ENCODE results near the gene CUL2.
A peak's percentile ranks its signal among the peaks of the same experiment; 100 is the strongest.
"Not testable (repeated sequence)": the region's sequence is repeated elsewhere in the genome, so short reads cannot be mapped to it uniquely, and the experiment has no call there.

CUL2 gene

DNA sequence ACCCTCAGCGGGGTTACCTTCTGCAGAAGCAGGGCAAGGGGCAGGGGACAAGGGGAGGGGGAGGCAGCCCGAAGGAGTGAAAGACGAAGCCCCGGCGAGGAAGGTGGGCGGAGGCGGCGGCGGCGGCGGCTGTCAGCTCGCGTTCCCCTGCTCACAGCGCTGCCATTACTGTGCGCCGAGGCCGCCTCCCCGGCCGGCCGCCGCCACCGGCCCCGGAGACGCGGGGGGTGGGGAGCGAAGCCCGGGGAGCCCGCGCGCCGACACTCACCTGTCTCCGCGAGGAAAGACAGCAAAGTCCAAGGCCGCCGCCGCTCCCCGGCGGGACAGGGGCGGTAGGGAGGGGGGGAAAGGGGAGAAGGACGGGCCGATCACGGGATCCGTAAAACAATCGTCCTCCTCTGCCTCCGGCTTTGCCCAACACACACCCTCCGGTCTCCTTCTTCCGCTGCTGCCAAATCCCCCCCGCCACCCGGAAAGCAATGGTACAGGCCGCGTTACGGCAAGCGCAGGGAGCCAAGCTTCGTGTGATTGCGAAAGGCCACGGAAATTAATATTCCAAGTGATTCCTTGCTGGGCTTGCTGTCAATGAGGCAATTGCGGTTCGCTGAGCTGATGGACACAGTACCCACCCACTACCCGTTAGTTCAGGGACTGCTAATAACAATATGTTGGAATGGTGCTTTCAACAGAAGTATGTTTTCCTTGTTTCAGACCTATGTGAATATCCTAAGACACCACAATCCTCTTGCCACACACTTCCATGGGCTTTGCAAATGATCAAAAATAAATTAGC, at the start of gene CUL2:
TSS of gene CUL2 (minus strand) at position 180 of the 793 bp plus-strand sequence. CDS start 19,024 bp downstream, outside the sequence.
- peak; percentile 46 for DNase-seq

DNA sequence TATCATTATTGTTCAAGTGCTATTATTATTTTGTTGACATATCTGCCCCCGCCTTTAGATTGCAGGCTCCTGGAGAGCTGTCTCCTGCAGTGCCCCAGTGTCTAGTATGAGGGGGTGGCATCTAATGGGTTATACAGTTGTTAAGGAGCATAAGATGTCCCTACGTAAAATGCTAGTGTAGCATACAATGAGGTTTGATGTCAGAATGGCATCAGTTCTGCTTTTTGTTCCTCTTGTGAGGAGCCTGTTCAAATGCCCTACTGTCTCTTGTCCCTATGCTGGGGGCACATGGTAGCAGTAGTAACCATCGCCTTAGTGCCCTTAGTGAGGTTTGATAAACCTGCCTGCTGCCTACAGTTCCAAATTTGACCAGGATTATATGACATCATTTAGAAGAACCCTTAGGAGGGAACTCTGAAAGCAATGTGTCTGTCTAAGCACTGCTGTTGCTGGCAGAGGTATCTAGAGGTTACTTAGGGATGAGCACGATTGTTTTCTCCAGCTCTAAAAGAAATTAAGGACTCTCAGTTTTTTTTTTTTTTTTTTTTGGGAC, 46.2 kb upstream of the CUL2 start:
- DNase-seq = no peak

DNA sequence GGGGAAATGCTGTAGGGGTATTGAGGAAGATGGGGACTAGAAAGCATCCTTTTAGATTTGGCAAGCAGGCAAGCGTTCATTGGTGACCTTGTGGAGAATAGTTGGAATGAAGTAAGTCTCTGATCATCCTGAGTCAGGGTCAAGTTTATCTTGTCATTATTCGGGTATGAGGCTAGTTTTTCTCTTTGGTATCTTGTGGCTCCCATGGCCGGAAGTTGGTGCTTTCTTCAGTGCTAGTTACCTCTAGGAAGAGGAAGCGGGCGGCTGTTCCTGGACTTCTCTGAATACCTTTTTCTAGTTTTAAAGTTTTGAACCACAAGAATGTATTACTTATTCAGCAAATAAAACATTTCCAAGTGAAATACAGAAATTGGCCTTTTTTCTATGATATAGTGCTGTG, 45.7 kb upstream of the CUL2 start:
- DNase-seq = no peak

DNA sequence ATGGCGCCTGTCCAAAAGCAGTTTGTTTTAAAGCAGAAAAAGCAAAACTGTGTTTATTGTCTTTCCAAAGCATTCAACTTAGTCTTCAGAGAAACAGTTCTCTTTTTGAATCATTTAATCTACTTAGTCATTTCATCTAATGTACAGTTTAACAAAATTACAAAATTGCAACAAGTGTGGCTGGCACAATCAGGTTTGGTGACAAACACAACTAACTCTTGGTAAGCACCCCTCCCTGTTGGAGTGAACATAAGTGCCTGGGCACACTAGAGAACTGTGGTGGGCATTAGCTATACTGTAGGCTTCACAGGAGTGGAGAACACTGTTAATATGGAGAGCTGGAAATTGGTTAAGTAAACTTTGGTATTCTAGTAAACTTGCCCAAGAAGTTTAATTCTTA, 43.4 kb upstream of the CUL2 start:
- DNase-seq = no peak

DNA sequence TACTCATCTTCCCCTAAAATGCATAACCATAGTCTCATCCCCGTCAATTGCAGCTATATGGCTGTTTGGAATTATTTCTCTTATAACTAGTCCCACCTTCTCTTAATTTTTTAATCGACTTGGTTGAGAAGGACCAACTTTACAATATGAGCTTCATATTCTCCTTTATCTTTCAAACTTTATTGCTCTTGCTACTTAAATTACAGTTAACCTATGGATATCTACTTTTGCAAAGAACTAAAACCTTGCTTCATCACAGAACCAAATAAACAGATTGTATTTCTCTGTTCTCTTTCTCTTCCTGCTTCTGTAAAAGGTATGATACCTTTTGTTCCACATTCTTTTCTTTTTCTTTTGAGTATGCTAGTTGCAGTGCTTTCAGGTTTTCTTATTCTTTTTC, 42.6 kb upstream of the CUL2 start:
- DNase-seq = no peak

DNA sequence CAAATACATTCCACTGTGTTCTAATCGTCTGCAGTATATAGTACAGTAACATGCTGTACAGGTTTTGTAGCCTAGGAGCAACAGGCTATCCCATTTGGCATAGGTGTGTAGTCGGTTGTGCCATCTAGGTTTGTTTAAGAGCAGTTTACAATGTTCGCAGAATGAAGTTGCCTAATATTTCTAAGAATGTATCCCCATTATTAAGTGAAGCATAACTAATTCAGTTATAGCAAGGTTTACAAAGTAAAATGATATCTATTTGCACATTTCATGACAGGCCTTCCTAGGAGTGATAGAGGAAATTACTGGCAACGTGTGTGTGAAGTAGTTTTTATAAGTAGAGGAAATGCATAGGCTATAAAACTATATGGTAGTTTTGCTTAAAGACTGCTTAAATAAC, 40.5 kb upstream of the CUL2 start:
- no peak for DNase-seq

DNA sequence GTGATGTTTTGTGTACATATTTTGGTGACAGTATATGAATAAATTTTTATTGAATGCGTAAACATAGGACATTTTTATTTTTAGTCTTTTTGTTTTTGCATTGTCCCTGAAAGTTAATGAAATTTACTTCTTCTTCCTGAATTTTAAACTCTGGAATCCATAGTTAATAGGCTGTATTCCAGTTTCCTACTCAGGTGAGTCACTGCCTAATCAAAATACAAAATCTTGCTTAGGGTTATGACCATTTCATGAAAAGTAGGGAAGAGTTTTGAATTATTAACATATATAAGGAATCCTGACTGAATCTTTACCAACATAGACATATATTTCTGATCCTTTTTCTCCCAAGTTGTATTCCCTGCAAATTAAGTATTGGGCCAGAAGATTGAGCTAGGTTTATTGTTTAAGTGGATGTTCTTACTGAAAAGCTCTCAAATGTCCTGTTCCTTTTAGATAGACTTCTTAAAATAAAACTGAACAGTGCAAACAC, 39.1 kb upstream of the CUL2 start:
- DNase-seq = no peak

DNA sequence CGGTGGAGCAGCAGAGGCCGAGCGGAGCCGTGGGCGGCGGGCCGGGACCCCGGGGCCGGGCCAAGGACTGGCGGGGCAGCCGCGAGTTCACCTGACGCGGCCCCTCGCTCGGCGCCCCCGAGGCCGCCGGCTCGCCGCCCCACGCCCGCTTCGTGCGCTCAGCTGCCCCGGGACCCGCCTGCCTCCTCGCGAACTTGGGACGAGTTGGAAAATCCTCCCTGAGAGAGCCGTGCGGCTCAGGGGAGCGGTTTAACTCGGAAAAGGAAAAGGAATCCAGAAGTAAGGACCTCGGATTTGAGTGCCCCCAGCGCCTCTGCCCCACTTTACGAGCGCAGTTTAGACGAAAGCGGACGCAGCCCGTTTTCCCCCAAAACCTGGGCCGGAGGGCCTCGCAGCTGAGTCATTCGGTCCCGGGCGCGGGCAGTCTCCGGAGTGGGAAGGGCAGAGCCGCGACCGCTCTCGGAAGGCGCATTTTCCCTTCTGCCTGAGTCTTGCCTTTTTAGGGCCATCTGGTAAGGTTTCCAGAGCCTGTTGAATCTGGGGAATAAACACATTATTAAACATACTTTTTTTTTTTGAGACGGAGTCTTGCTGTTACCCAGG, 37.2 kb upstream of the CUL2 start:
- DNase-seq = no peak

DNA sequence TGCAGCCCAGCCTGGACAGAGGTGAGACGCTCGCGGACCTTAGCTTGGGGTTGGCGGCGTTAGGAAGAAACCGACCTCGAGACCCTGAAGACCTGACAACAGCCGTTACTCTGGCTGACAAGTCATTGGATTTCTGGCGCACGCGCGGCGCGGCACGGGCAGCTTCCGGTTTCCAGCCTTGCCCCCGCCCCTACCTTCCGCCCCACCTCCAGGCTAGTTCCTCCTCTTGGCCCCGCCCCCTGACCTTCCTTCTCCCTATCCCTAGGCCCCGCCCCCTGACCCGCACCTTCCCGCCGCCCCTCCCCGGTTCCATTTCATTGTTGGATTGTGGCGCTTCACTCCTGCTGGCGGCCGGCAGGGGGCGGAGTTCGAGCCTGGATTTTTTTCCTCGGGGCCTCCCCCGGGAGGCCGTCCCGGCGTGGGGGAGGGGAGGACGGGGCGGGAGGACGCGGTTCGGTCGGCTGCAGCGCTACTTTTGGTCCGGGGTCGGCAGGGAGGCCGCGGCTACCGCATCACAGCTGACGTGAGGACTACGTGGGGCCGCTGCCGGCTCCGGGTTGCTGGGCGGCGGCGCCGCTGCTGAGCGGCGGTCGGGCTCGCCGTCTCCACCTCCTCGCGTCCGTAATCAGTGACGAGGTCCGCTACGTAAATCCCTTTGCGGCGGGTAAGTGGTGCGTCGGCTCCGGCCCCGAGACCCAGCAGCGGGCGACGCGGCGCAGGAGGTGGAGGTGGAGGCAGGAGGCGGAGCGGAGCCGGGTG, 36.6 kb upstream of the CUL2 start, which contains the start of gene CREM:
TSS of gene CREM (plus strand) at position 317 of the 759 bp plus-strand sequence. CDS start 10,990 bp downstream, outside the sequence.
- peak; percentile 65 for DNase-seq

DNA sequence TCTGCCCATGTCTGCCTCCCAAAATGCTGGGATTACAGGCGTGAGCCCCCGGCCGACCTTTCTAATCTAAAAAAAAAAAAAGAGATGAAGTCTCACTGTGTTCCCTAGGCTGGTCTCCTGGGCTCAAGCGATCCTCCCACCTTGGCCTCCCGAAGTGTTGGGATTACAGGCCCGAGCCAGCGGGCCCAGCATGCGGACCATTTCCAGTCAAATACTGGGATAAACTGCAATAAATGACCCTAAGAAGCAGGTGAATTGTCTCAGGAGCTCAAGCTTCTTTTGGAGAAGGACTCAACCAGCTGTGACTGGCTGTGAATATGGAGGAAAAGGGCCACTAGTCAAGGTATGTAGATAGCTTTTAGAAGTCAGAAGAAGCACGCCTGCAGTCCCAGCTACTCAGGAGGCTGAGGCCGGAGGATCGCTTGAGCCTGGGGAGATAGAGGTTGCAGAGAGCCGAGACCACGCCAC, 36.0 kb upstream of the CUL2 start:
- no peak for DNase-seq

DNA sequence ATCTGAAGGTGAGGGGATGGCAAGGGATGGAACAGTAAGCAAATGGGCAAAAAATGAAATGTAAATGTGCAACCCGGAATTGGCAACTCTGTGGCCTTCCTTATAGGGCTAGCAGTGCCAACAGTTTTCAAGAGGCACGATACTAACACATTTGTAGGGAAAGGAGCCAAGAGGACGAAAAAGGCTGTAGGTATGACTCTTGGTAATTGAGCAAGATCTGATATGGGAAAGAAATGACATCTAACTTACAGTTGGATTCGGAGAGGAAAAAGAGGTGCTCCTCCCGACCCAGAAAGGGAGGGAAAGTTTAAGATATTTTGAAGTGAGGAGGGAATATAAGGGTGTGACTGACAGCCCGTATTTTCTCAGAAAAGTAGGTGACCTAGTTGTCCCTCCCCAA, 34.4 kb upstream of the CUL2 start:
- DNase-seq = no peak

DNA sequence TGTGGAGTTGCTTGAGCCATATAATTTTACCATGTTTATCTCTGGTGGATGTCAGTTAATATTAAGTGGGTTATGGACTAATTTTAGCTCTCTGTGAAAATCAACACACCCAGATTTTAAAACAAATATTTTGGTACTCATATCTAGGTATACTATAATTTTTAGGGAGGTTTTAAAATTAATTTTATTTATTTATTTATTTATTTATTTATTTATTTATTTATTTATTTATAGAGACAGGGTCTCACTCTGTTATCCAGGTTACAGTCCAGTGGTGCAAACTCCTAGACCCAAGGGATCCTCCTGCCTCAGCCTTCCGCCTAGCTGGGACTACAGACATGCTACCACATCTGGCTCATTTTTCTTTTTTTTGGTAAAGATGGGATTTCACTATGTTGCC, 29.2 kb upstream of the CUL2 start:
- DNase-seq = no peak

DNA sequence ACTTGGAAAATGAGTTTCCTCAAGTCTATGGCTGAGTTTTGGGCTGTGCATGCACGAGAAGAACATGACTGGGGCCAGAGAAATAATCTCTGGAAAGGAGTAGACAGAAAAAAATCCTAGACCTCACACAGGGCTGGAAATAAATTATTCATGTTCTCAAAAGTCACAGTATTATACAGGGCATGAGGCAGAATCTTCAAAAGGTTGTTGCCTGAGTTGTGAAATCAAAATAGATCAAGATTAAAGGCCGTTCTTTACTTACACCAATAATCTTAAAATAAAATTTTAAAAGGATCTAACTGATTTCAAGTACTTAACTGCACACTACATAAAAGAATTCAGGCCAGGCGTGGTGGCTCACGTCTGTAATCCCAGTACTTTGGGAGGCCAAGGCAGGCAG, 22.4 kb upstream of the CUL2 start:
- DNase-seq = no peak

DNA sequence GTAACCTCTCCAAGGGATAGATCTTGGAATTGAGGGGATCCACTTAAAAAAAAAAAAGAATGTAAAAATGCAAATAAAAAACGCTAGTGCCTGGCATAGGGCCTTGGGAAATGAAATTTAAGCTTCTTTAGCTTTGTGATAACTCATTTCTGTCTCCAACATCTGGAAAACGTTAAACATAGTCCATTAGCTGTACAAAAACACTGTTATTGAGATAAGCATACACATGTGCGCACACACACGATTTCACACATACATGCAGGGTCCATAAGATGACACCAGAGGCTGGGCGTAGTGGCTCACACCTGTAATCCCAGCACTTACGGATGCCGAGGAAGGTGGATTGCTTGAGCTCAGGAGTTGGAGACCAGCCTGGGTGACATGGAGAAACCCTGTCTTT, 13.7 kb upstream of the CUL2 start:
- no peak for DNase-seq

DNA sequence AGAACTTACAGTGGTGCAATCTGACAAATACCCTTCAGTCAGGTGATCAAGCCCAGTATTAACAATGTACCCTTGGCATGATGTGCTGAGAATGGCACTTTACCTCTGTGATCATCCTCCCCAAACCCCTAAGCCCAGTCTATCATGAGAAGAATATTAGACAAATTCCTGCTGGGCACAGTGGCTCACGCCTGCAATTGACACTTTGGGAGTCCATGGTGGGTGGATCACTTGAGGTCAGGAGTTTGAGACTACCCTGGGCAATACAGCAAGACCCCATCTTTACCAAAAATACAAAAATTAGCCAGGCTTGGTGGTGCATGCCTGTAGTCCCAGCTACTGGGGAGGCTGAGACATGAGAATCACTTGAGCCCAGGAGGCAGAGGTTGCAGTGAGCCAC, 7.4 kb upstream of the CUL2 start:
- DNase-seq = no peak

DNA sequence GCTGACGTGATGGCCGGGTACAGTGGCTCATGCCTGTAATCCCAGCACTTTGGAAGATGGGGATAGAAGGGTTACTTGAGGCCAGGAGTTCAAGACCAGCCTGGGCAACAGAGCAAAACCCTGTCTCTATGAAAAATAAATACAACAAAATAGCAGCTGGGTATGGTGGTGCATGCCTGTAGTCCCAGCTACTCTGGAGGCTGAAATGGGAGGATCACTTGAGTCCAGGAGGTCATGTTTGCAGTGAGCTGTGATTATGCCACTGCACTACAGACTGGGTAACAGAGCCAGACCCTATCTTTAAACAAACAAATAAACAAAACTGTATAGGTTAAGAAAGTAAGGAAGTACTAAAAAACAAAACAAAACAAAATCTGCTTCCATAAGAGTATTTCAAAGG, 6.2 kb upstream of the CUL2 start:
- DNase-seq = no peak

DNA sequence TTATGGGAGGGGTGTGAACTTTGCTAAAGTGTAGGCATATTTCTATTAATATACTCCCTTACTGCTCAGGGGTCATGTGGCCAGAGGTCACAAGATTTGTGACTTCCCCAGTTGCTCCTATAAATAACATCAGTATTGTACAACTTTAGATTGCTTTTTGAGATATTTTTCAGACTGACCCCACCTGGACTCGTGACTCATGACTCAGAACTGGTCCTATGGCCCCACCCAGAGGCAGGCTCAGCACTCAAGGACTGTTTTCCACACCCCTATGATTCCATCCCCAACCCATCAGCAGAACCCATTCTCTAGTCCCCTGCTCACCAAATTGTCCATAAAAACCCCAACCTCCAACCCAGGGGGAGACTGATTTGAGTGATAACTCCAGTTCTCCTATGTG, 2.7 kb upstream of the CUL2 start:
- DNase-seq = no peak

DNA sequence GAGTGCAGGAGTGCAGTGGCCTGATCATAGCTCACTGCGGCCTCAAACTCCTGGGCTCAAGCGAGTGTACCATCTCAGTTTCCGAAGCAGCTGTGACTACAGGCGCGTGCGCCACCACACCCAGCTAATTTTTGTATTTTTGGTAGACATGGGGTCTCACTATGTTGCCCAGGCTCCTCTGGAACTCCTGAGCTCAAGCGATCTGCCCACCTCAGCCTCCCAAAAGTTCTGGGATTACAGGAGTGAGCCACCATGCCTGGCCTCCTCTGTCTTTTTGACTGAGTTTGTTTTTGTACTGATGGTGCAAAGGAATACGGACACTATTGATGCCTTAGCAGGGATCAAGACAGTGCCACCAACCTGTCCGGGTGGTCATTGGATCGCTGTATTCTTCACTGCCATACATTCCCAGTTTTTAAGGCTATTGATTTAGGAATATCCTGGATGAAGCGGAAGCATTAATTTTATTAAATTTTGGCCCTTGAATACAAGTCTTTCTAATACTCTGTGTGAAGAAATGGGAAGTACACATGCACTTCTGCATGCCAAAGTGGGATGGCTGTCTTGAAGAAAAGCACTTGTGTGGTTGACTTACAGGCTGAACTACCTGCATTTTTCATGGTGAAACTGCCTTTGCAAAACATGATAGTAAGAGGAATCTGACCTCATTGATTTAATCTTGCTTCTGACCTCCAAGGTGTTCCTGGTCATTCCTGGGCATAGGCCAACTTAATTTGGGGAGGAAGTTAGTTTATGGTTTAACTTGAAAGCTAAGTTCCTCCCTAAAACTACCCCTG, 2.1 kb upstream of the CUL2 start:
- no peak for DNase-seq

DNA sequence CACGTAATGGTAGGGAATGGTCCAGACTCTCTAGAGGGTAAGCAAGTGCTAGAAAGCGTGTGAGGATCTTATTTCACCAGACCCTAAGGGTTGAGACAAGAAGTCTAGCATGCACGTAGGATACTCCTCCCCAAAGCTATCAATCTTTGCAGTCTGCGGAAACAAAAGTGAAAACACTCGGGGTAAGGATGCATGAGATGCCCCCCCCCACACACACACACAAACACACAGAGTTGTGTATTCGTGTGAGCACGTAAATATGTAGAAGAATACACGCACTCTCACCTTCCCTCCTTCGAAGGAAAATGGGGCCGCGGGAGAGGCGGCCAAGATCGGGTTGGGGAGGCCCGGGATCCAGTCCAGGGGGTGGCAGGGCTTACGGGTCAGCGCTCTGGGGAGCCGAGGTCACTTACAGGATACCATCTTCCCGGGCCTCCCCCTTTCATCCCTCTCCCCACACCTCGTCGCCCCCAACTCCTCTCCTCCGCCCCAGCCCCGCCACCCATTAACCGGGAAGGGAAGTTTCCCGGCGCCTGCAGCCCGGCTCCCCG, 455 bp downstream of the CUL2 start:
- DNase-seq = no peak

DNA sequence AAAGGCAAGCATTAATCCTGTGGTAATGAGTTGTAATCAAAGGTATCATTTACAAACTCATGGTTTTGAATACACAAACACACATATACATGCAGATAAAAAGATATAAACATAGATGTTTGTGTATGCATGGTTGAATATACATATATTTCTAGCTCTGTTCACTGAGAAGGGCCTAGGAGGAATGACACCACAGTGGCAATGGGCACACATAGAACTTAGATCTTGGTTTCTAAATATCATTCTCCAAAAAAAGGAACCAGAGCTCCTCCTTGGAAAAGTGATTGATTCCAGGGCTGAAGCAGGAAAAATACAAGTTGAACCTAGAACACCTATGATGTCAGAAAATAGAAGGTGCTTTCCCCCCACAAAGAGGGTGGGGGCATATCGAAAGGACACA, 6.9 kb downstream of the CUL2 start:
- DNase-seq = no peak

DNA sequence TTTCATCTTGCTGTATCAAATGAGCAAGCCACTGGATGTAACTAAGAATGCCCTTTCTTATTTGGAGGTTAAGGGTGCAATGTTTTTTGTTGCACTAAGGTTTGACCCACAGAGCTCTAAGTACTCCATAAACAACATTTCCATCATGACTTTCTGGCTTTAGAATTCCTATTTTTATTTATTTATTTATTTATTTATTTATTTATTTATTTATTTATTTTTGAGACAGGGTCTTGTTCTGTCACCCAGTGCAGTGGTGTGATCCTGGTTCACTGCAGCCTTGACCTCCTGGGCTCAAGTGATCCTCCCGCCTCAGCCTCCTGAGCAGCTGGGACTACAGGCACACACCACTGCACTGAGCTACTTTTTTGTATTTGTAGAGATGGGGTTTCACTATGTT, 9.9 kb downstream of the CUL2 start:
- not testable (repeated sequence) for DNase-seq

DNA sequence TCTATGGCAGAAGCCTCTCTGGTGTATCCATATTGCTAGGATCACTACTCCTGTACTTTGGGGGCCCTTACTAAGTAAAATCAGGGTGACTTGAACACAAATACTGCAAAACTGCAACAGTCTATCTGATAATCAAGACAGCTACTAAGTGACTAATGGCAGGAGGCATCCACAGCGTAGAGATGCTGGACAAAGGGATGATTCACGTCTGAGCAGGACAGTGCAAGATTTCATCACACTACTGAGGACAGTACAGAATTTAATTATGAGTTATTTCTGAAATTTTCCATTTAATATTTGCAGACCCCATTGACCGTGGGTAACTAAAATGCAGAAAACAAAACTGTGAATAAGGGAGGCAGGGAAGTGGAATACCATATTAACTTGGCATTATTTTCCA, 10.4 kb downstream of the CUL2 start:
- no peak for DNase-seq
